ENCODE data around the gene ZNF71. TPM values are rescaled to one million over a fixed set of nuclear protein-coding genes. Genes with fewer than 3 reads are reported as not detected.

ZNF71 gene
- total RNA-seq, 4 donors from 2014 or later = 4.4 to 10.5 (median 5.6) TPM

GRCh38 chr19:56566904-56567273, 28.2 kb upstream of the ZNF71 start:
- Histone ChIP-seq H3K4me1 (peaks cover 5 to 11% (median 6%) of the 10 kb centered on the region in 4 donors), H3K9me3 (peaks cover 71 to 83% of the 10 kb centered on the region in 2 donors), H3K36me3 (peaks cover 0 to 43% (median 15%) of the 10 kb centered on the region in 4 donors), H3K4me3 (peak overlapping the region; percentile 46 to 90 (median 76)), H3K27me3 (no peaks in the 10 kb centered on the region), H3K27ac (peak overlapping the region; percentile 84 to 90 (median 84))
- 3% methylated on average over 23 of the region's 23 CpGs; no CpG with 5 or more reads in 1 of the 2 donors for WGBS, 2 donors (ENCODE audit: low coverage in 1 of 2)
- in situ Hi-C loops (cut with MboI; ENCODE audit: low pct_ligation_motif_present in 1 of 4, low pct_unique_long_range_greater_than_20kb in 1 of 4, low sequenced_read_pairs in 3 of 4) = no loop called here
- DNase-seq = peak; percentile 47
- intact Hi-C loops (cut with DNase I; ENCODE audit: low total_unique reads) = no loop called here
- TF ChIP-seq CTCF (IDR thresholded peaks at IDR 0.05) (no peak), POLR2A (IDR thresholded peaks at IDR 0.05) (no peak), POLR2AphosphoS5 (IDR thresholded peaks at IDR 0.05) (no peak), EP300 (IDR thresholded peaks at IDR 0.05; ENCODE audit: low read depth) (no peak)

- Histone ChIP-seq H3K27ac (peak within 1 kb of the TSS; percentile 84 to 90 (median 84)), H3K9me3 (peaks cover 68 to 82% of the 10 kb centered on the region in 2 donors), H3K4me1 (peaks cover 5 to 11% (median 6%) of the 10 kb centered on the region in 4 donors), H3K4me3 (peak within 1 kb of the TSS; percentile 46 to 90 (median 76)), H3K27me3 (no peaks in the 10 kb centered on the region), H3K36me3 (peaks cover 0 to 47% (median 16%) of the 10 kb centered on the region in 4 donors)
- TF ChIP-seq POLR2A (IDR thresholded peaks at IDR 0.05) = peak; percentile 64
- peak; percentile 50 to 71 (median 70) for TF ChIP-seq POLR2AphosphoS5 (IDR thresholded peaks at IDR 0.05)
- no peak for TF ChIP-seq CTCF (IDR thresholded peaks at IDR 0.05)
- TF ChIP-seq EP300 (IDR thresholded peaks at IDR 0.05; ENCODE audit: low read depth) = no peak
- in situ Hi-C loops (cut with MboI; ENCODE audit: low pct_ligation_motif_present in 1 of 4, low pct_unique_long_range_greater_than_20kb in 1 of 4, low sequenced_read_pairs in 3 of 4) (no loop called here), intact Hi-C loops (cut with DNase I; ENCODE audit: low total_unique reads) (no loop called here)
- DNase-seq = peak; percentile 97
- WGBS, 2 donors (ENCODE audit: low coverage in 1 of 2) = 6% methylated on average over 63 of the region's 66 CpGs; no CpG with 5 or more reads in 1 of the 2 donors
Observed at GRCh38 chr19:56567274-56568120, 27.6 kb upstream of the ZNF71 start, which contains the start of gene ZNF470. Gene ZNF470, plus strand, starts transcription at chr19:56567468. Its CDS starts 2,844 bp downstream, at chr19:56570312.

- WGBS, 2 donors (ENCODE audit: low coverage in 1 of 2) = 50 to 52% methylated on average over 2 of the region's 2 CpGs
- Histone ChIP-seq H3K9me3 (peaks cover 85 to 94% of the 10 kb centered on the region in 2 donors), H3K4me3 (no peak overlapping the region), H3K4me1 (peaks cover 5 to 8% (median 6%) of the 10 kb centered on the region in 4 donors), H3K36me3 (peaks cover 0 to 85% (median 40%) of the 10 kb centered on the region in 4 donors), H3K27ac (no peak overlapping the region), H3K27me3 (no peaks in the 10 kb centered on the region)
- in situ Hi-C loops (cut with MboI; ENCODE audit: low pct_ligation_motif_present in 1 of 4, low pct_unique_long_range_greater_than_20kb in 1 of 4, low sequenced_read_pairs in 3 of 4) = no loop called here
- TF ChIP-seq POLR2A (IDR thresholded peaks at IDR 0.05) (no peak), POLR2AphosphoS5 (IDR thresholded peaks at IDR 0.05) (no peak), CTCF (IDR thresholded peaks at IDR 0.05) (no peak), EP300 (IDR thresholded peaks at IDR 0.05; ENCODE audit: low read depth) (no peak)
- intact Hi-C loops (cut with DNase I; ENCODE audit: low total_unique reads) = no loop called here
- no peak for DNase-seq
Observed at GRCh38 chr19:56572589-56572988, 22.5 kb upstream of the ZNF71 start.

- no peak overlapping the region for H3K4me3 ChIP-seq
- intact Hi-C loops (cut with DNase I; ENCODE audit: low total_unique reads) (no loop called here), in situ Hi-C loops (cut with MboI; ENCODE audit: low pct_ligation_motif_present in 1 of 4, low pct_unique_long_range_greater_than_20kb in 1 of 4, low sequenced_read_pairs in 3 of 4) (no loop called here)
- no peak for DNase-seq
- H3K36me3 ChIP-seq = peaks cover 0 to 88% (median 39%) of the 10 kb centered on the region in 4 donors
- no peak overlapping the region for H3K27ac ChIP-seq
- TF ChIP-seq CTCF (IDR thresholded peaks at IDR 0.05) (no peak), EP300 (IDR thresholded peaks at IDR 0.05; ENCODE audit: low read depth) (no peak), POLR2AphosphoS5 (IDR thresholded peaks at IDR 0.05) (no peak), POLR2A (IDR thresholded peaks at IDR 0.05) (no peak)
- no peaks in the 10 kb centered on the region for H3K4me1 ChIP-seq
- WGBS, 2 donors (ENCODE audit: low coverage in 1 of 2) = 98 to 100% methylated on average over 3 of the region's 3 CpGs
- no peaks in the 10 kb centered on the region for H3K27me3 ChIP-seq
- H3K9me3 ChIP-seq = peaks cover 94 to 97% of the 10 kb centered on the region in 2 donors
Observed at GRCh38 chr19:56573914-56574313, 21.2 kb upstream of the ZNF71 start.

Data from transverse colon (tissue), 4 donors.